Psoas muscle (tissue), 8 donors: ENCODE measurements around the gene HENMT1. TPM values are rescaled to one million over a fixed set of nuclear protein-coding genes. Genes with fewer than 3 reads are reported as not detected.

Experiments
- ATAC-seq, 4 donors: fragments of 200-7000 bp; cut with Tn5 transposase; one replicate each; pipeline ENCODE4 v1.9.1; 2020; ENCODE audit warnings: moderate library complexity in 3 of 4, mild to moderate bottlenecking in 2 of 4
- DNase-seq, 2 donors: peaks; one replicate each; pipeline ENCODE4 v3.0.0-alpha.2; 2020
- H3K27ac ChIP-seq: fragments of 200-600 bp; one replicate; pipeline ENCODE4 v1.8.0; 2022
- H3K27me3 ChIP-seq, 3 donors: fragments of 200-600 bp in 1 of 3; one replicate each; pipeline versions ENCODE4 v1.6.1 to v1.8.0; 2013 to 2022; ENCODE audit warnings: low read length in 2 of 3, mild to moderate bottlenecking in 2 of 3, moderate library complexity in 1 of 3; ENCODE audit not compliant: insufficient read depth in 3 of 3
- H3K36me3 ChIP-seq, 2 donors: fragments of 200-600 bp in 1 of 2; one replicate each; pipeline versions ENCODE4 v1.6.1 to v1.8.0; 2013 to 2022; ENCODE audit warnings: low read depth in 1 of 2, mild to moderate bottlenecking in 1 of 2, moderate library complexity in 1 of 2; ENCODE audit not compliant: insufficient read depth in 1 of 2
- H3K4me1 ChIP-seq: fragments of 200-600 bp; one replicate; pipeline ENCODE4 v1.8.0; 2022
- H3K4me3 ChIP-seq: fragments of 200-600 bp; one replicate; pipeline ENCODE4 v1.8.0; 2022; ENCODE audit warnings: mild to moderate bottlenecking
- H3K9me3 ChIP-seq: fragments of 200-600 bp; one replicate; pipeline ENCODE4 v1.8.0; 2022
- CTCF ChIP-seq: fragments of 200-600 bp; IDR thresholded peaks from one replicate; pipeline ENCODE4 v1.8.0; 2022; ENCODE audit warnings: antibody characterized with exemption
- WGBS, 3 donors: extraction: QIAGEN DNeasy Blood & Tissue Kit; methylation state at CpG; one replicate each; pipeline versions ENCODE4 v1.1.6 to v1.1.7; 2013; 5-methylcytosine and 5-hydroxymethylcytosine counted together
- intact Hi-C, 2 donors: fragments of 100-400 bp; cut with DNase I; formaldehyde crosslinking; loops; one replicate each; pipeline versions ENCODE4 v1.11.0 to v1.14.2; 2022
- polyA plus RNA-seq, 3 donors: library from polyadenylated mRNA; stranded (reverse); fragments of 200-250 nt; gene quantifications; one replicate each; pipeline ENCODE4 v1.2.3, GENCODE V29; 2013
- total RNA-seq, 4 donors: library from RNA; stranded (reverse); fragmentation: NEBNext Ultra II Directional in 2 of 4; extraction: Animal tissue kit (Norgen Biotek cat#: 25700) in 2 of 4; gene quantifications; one replicate each; pipeline versions ENCODE4 v1.2.1 to v1.2.4, GENCODE V29; 2021 to 2023
- donor health status: healthy with polysubstance abuse.
- donor health status: DM: no; HTN: no; CAD: no; lungs with moderate emphysema.
- donor health status: Bipolar disorder and iron deficiency.
- donor health status: healthy.
- donor health status: DM: yes; HTN: yes; CAD: no.
- donor health status: DM: no; HTN: no; CAD: no.
- donor health status: DM: no; HTN: no; CAD: no.
- donor health status: DM: yes; HTN: yes; CAD: no.

Gene HENMT1
- total and polyA plus RNA-seq, 7 donors: 1.2 to 4.1 (median 1.7) TPM

- DNase-seq (no peak), ATAC-seq (no peak)
- Histone ChIP-seq H3K9me3 (no peaks in the 10 kb centered on the region), H3K27ac (no peak overlapping the region), H3K4me1 (peaks cover 4% of the 10 kb centered on the region), H3K27me3 (no peaks in the 10 kb centered on the region), H3K36me3 (no peaks in the 10 kb centered on the region), H3K4me3 (no peak overlapping the region)
- 72 to 94% (median 74%) methylated on average over 1 of the region's 1 CpG for WGBS, 3 donors
- intact Hi-C loops: no loop called here
- no peak for TF ChIP-seq CTCF
Measured at GRCh38 chr1:108665771-108666170, 4.9 kb upstream of the HENMT1 start.

DNA sequence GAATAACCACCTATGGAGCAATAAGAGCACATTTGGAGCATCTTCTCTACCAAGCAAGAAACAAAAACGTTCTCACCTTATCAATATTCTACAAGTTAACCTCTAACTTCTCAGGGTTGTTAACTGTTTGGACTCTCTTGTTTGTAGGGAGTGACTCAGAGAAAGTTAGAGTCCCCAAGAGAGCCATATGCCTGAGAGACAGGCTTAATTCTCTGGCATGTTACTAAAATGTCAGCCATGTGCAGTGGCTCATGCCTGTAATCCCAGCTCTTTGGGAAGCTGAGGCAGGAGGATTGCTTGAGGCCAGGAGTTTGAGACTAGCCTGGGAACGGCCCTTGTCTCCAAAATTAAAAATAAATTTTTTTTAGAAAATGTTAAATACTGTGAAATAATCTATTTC lies 4.2 kb upstream of the HENMT1 start:
- no peak for TF ChIP-seq CTCF
- no peaks in the 10 kb centered on the region for H3K36me3 ChIP-seq
- no peaks in the 10 kb centered on the region for H3K27me3 ChIP-seq
- 75 to 82% (median 76%) methylated on average over 2 of the region's 2 CpGs for WGBS, 3 donors
- intact Hi-C loops: no loop called here
- no peaks in the 10 kb centered on the region for H3K9me3 ChIP-seq
- H3K4me1 ChIP-seq: peaks cover 4% of the 10 kb centered on the region
- no peak overlapping the region for H3K27ac ChIP-seq
- ATAC-seq (no peak), DNase-seq (no peak)
- H3K4me3 ChIP-seq: no peak overlapping the region

GRCh38 chr1:108664481-108664880 lies 3.6 kb upstream of the HENMT1 start:
- no peak for ATAC-seq
- Histone ChIP-seq H3K27me3 (no peaks in the 10 kb centered on the region), H3K4me1 (peaks cover 4% of the 10 kb centered on the region), H3K9me3 (no peaks in the 10 kb centered on the region), H3K27ac (no peak overlapping the region), H3K36me3 (no peaks in the 10 kb centered on the region), H3K4me3 (no peak overlapping the region)
- 73 to 84% (median 80%) methylated on average over 6 of the region's 6 CpGs for WGBS, 3 donors
- intact Hi-C loops: no loop called here
- no peak for DNase-seq
- TF ChIP-seq CTCF: no peak

GRCh38 chr1:108663074-108663473 lies 2.2 kb upstream of the HENMT1 start:
- Histone ChIP-seq H3K27me3 (no peaks in the 10 kb centered on the region), H3K9me3 (no peaks in the 10 kb centered on the region), H3K4me3 (no peak overlapping the region), H3K27ac (no peak overlapping the region), H3K36me3 (no peaks in the 10 kb centered on the region), H3K4me1 (peaks cover 4% of the 10 kb centered on the region)
- intact Hi-C loops: no loop called here
- no peak for TF ChIP-seq CTCF
- 52 to 79% (median 59%) methylated on average over 2 of the region's 2 CpGs for WGBS, 3 donors
- DNase-seq (no peak), ATAC-seq (no peak)

- H3K4me3 ChIP-seq: no peak overlapping the region
- no peaks in the 10 kb centered on the region for H3K9me3 ChIP-seq
- no peaks in the 10 kb centered on the region for H3K36me3 ChIP-seq
- 89 to 90% (median 89%) methylated on average over 5 of the region's 5 CpGs for WGBS, 3 donors
- TF ChIP-seq CTCF: no peak
- no peak for DNase-seq
- ATAC-seq: no peak
- H3K27ac ChIP-seq: no peak overlapping the region
- H3K4me1 ChIP-seq: peaks cover 4% of the 10 kb centered on the region
- no peaks in the 10 kb centered on the region for H3K27me3 ChIP-seq
- intact Hi-C loops: no loop called here
Measured at GRCh38 chr1:108657356-108658080, 3.4 kb downstream of the HENMT1 start.
